Measurements from ENCODE around the gene CLK2.
A peak's percentile ranks its signal among the peaks of the same experiment; 100 is the strongest.
"Not testable (repeated sequence)": the region's sequence is repeated elsewhere in the genome, so short reads cannot be mapped to it uniquely, and the experiment has no call there.

Gene CLK2

GRCh38 chr1:155297384-155297783 is 24.1 kb upstream of the CLK2 start:
- DNase-seq, result no peak

GRCh38 chr1:155296661-155297060 is 23.4 kb upstream of the CLK2 start:
- no peak for DNase-seq

GRCh38 chr1:155295942-155296267 is 22.6 kb upstream of the CLK2 start:
- DNase-seq, result no peak

- no peak for DNase-seq
Measured at GRCh38 chr1:155295183-155295941, 22.1 kb upstream of the CLK2 start.

- DNase-seq, result no peak
Measured at GRCh38 chr1:155294520-155295182, 21.3 kb upstream of the CLK2 start.

- no peak for DNase-seq
Measured at GRCh38 chr1:155293086-155293749, 19.9 kb upstream of the CLK2 start.

GRCh38 chr1:155291006-155291405 is 17.7 kb upstream of the CLK2 start:
- DNase-seq, result not testable (repeated sequence)

- no peak for DNase-seq
Measured at GRCh38 chr1:155287987-155288543, 14.8 kb upstream of the CLK2 start.

GRCh38 chr1:155286544-155286943 is 13.2 kb upstream of the CLK2 start:
- DNase-seq, result no peak

GRCh38 chr1:155285631-155286044 is 12.3 kb upstream of the CLK2 start:
- DNase-seq, result no peak

GRCh38 chr1:155285063-155285462 is 11.8 kb upstream of the CLK2 start:
- DNase-seq, result no peak

GRCh38 chr1:155284476-155284875 is 11.2 kb upstream of the CLK2 start:
- no peak for DNase-seq

- no peak for DNase-seq
Measured at GRCh38 chr1:155282488-155283091, 9.3 kb upstream of the CLK2 start.

- DNase-seq, result peak in 4 of 56 donors; percentile 5 to 17 (median 9)
Measured at GRCh38 chr1:155279268-155279667, 6.0 kb upstream of the CLK2 start.

- peak in 3 of 56 donors; percentile 26 to 44 (median 30) for DNase-seq
Measured at GRCh38 chr1:155278689-155279160, 5.4 kb upstream of the CLK2 start.

- DNase-seq, result peak in 18 of 56 donors; percentile 11 to 47 (median 23)
Measured at GRCh38 chr1:155277902-155278688, 4.8 kb upstream of the CLK2 start.

- peak; percentile 33 to 98 (median 93) for DNase-seq
Measured at GRCh38 chr1:155277070-155277901, 4.0 kb upstream of the CLK2 start, which contains the start of gene HCN3. TSS of gene HCN3 (plus strand) at chr1:155277463. CDS start at chr1:155277591, 128 bp downstream.

GRCh38 chr1:155272466-155273342 is 600 bp downstream of the CLK2 start:
- DNase-seq, result peak in 7 of 56 donors; percentile 52 to 80 (median 64)

GRCh38 chr1:155269381-155269780 is 3.9 kb downstream of the CLK2 start:
- DNase-seq, result no peak
